BLaER1 (cell line): Measurements from ENCODE around the gene TMEM47.

Experiments used
- H3K27ac ChIP-seq: shearing (Covaris generic); formaldehyde crosslinking; 2 replicates; pipeline ENCODE4 v1.8.1; 2022
- H3K27me3 ChIP-seq: shearing (Covaris generic); formaldehyde crosslinking; 2 replicates; pipeline ENCODE4 v1.8.1; 2022
- H3K36me3 ChIP-seq: shearing (Covaris generic); formaldehyde crosslinking; 2 replicates; pipeline ENCODE4 v1.8.1; 2022
- H3K4me1 ChIP-seq: shearing (Covaris generic); formaldehyde crosslinking; 2 replicates; pipeline ENCODE4 v1.8.1; 2022
- H3K4me2 ChIP-seq: shearing (Covaris generic); formaldehyde crosslinking; 2 replicates; pipeline ENCODE4 v1.8.1; 2022
- H3K4me3 ChIP-seq: shearing (Covaris generic); formaldehyde crosslinking; 2 replicates; pipeline ENCODE4 v1.8.1; 2022
- H3K9ac ChIP-seq: shearing (Covaris generic); formaldehyde crosslinking; 2 replicates; pipeline ENCODE4 v1.8.1; 2022
- H3K9me3 ChIP-seq: shearing (Covaris generic); formaldehyde crosslinking; 2 replicates; pipeline ENCODE4 v1.8.1; 2022
- H4K20me1 ChIP-seq: shearing (Covaris generic); formaldehyde crosslinking; 2 replicates; pipeline ENCODE4 v1.8.1; 2022
- Cebpa-rat ChIP-seq: shearing (Covaris generic); IDR thresholded peaks from 2 replicates; pipeline ENCODE4 v1.8.1; 2022

TMEM47 gene

GRCh38 chrX:34586936-34587335 lies 70.1 kb downstream of the TMEM47 start:
- Histone ChIP-seq H3K27me3 (peaks cover 79% of the 10 kb centered on the region), H4K20me1 (no peaks in the 10 kb centered on the region; the same call in 1 of the 2 replicates), H3K4me1 (no peaks in the 10 kb centered on the region), H3K9me3 (peaks cover 3% of the 10 kb centered on the region; the same call in 1 of the 2 replicates), H3K27ac (no peak overlapping the region), H3K4me2 (no peak overlapping the region), H3K36me3 (no peaks in the 10 kb centered on the region), H3K4me3 (no peak overlapping the region), H3K9ac (no peak overlapping the region)
- no peak for TF ChIP-seq Cebpa-rat

- Histone ChIP-seq H3K27ac (no peak overlapping the region), H3K9me3 (peaks cover 3% of the 10 kb centered on the region; the same call in 1 of the 2 replicates), H4K20me1 (no peaks in the 10 kb centered on the region), H3K4me3 (no peak overlapping the region), H3K4me2 (no peak overlapping the region), H3K9ac (no peak overlapping the region), H3K27me3 (peaks cover 79% of the 10 kb centered on the region), H3K4me1 (no peaks in the 10 kb centered on the region), H3K36me3 (no peaks in the 10 kb centered on the region)
- TF ChIP-seq Cebpa-rat = no peak
Observed at GRCh38 chrX:34586346-34586911, 70.7 kb downstream of the TMEM47 start.

DNA sequence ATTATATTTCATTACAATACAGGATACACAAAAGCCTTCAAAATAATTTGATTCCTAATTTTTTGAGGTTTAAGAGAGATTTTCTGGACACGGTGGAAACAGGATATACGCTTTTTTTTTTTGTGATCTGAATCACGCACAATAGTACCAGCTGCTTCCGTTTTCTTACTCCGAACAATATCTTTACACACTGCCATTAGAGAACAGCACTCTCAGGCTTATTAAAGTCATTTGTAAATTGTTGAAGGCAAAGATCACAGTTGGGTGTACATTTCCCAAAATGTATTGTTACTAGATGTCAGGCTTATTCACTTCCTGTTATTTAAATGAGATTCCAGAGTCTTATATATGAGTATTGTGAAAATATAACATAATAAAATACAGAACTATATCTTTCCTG lies 71.5 kb downstream of the TMEM47 start:
- Histone ChIP-seq H3K9me3 (peaks cover 3% of the 10 kb centered on the region; the same call in 1 of the 2 replicates), H3K4me1 (no peaks in the 10 kb centered on the region), H3K27ac (no peak overlapping the region), H3K9ac (no peak overlapping the region), H3K4me3 (no peak overlapping the region), H3K4me2 (0 out of 2 replicates have a peak overlapping the region, but pooled peaks have one; percentile 3), H3K36me3 (no peaks in the 10 kb centered on the region), H3K27me3 (peaks cover 78% of the 10 kb centered on the region), H4K20me1 (no peaks in the 10 kb centered on the region)
- TF ChIP-seq Cebpa-rat = no peak

GRCh38 chrX:34584781-34585180 lies 72.3 kb downstream of the TMEM47 start:
- no peak for TF ChIP-seq Cebpa-rat
- Histone ChIP-seq H3K27ac (no peak overlapping the region), H3K4me1 (no peaks in the 10 kb centered on the region), H3K4me3 (no peak overlapping the region), H3K9me3 (peaks cover 3% of the 10 kb centered on the region; the same call in 1 of the 2 replicates), H3K9ac (no peak overlapping the region), H3K36me3 (no peaks in the 10 kb centered on the region), H4K20me1 (no peaks in the 10 kb centered on the region; the same call in 1 of the 2 replicates), H3K27me3 (peaks cover 78% of the 10 kb centered on the region), H3K4me2 (no peak overlapping the region)

DNA sequence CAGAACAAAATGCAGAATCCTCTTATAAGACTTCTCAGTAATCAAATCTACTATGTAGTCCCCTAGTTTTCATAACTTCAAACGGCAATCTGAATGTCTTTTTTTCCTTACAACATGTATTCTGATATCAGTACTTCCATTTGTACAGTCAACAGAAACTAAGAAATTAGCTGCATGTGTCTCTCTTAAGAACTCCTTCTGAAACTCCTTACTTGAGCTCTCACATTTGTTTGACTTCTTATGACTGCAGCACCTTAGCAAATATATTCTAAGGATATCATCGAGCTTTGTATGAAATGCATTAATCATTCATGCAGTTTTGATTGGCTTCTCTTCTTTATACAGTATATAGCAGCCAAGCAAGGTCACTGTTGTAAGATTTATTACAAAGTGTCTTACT lies 77.0 kb downstream of the TMEM47 start:
- TF ChIP-seq Cebpa-rat = no peak
- Histone ChIP-seq H3K27ac (no peak overlapping the region), H3K4me2 (no peak overlapping the region), H3K9me3 (no peaks in the 10 kb centered on the region), H3K27me3 (peaks cover 74% of the 10 kb centered on the region), H3K4me1 (no peaks in the 10 kb centered on the region), H3K9ac (no peak overlapping the region), H3K36me3 (no peaks in the 10 kb centered on the region), H4K20me1 (peaks cover 13% of the 10 kb centered on the region; the same call in 1 of the 2 replicates), H3K4me3 (no peak overlapping the region)

- Histone ChIP-seq H3K4me1 (no peaks in the 10 kb centered on the region), H3K4me3 (no peak overlapping the region), H3K27ac (no peak overlapping the region), H3K9ac (no peak overlapping the region), H4K20me1 (peaks cover 13% of the 10 kb centered on the region; the same call in 1 of the 2 replicates), H3K36me3 (no peaks in the 10 kb centered on the region), H3K9me3 (no peaks in the 10 kb centered on the region), H3K4me2 (no peak overlapping the region), H3K27me3 (peaks cover 65% of the 10 kb centered on the region)
- TF ChIP-seq Cebpa-rat = no peak
Observed at GRCh38 chrX:34578237-34578636, 78.8 kb downstream of the TMEM47 start.
